Endometrium (tissue), 2 donors: ENCODE data around the gene ZNF497.
"Not testable (repeated sequence)": the region's sequence is repeated elsewhere in the genome, so short reads cannot be mapped to it uniquely, and the experiment has no call there.

Experiments
- FAIRE-seq: peaks from 2 replicates; lab custom pipeline; 2012; peaks lifted over from hg19 to GRCh38; lab: Jason Lieb, UNC
- donor health status: control.
- donor health status: control.

ZNF497 gene

DNA sequence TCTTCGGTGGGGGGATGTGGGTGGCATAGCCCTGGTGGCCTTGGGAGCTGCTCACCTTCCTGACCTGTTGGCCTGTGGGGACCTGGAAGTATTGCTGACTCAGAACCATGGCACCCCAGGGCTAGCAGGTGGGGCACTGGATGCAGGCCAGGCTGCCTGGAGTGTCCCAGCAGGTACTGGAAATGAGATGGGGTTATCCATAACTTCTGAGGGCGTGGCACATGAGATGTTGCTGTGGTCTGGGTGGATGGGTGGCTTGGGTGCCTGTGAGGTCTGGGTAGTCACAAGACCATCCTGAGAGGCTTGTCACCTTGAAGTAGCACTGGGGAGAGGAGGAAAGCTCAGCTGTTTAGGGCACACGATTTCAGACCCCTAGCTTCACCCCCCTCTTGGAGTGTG, 32.3 kb upstream of the ZNF497 start:
- FAIRE-seq, result no peak

DNA sequence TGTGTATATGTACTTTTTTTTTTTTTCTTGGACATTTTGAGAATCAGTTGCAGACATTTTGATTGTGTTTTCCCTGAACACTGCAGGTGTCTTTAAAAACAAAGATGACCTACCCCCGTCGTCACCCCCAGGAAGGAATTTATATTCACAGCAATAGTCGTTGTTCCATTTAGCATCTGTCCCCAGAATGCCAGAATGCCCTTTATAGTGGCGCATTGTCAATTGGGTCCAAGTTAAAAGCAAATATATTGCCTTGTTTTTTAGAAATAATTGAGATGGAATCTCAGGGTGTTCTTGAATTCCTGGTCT, 31.1 kb upstream of the ZNF497 start:
- FAIRE-seq, result no peak

DNA sequence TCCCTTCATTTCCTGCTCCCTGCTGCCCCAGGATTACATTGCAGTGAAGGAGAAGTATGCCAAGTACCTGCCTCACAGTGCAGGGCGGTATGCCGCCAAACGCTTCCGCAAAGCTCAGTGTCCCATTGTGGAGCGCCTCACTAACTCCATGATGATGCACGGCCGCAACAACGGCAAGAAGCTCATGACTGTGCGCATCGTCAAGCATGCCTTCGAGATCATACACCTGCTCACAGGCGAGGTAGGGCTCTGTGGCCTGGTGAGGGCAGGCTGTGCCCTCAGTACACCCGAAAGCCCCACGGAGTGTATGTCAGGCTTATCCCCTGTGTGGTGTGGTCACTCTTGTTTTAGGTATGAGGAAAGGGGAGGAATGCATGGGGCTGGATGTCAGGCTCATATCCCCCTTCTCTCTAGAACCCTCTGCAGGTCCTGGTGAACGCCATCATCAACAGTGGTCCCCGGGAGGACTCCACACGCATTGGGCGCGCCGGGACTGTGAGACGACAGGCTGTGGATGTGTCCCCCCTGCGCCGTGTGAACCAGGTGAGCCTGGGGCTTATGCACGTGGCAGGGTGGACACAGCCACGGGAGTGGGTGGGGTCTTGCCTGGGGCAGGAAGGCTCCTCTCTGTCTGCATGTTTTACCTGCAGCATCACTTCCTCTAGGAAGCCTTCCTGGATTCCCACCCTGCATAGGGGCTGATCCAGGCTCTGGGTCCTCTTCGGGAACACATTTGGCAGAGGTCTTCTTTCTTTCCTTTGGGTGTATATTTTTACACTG, 30.6 kb upstream of the ZNF497 start:
- FAIRE-seq, result no peak

DNA sequence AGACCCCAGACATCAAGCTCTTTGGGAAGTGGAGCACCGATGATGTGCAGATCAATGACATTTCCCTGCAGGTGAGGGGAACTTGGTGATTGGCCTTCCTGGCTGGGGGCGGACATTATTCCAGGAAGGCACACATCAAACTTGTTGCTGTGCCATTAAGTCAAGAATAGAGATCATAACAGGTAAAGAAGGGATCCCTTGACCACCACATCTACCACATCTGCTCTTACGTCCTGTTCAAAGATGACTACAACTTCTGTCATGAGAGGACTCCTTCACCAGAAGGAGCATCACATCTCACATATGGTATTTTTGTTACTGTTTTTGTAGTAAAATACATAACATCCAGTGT, 25.6 kb upstream of the ZNF497 start:
- FAIRE-seq, result no peak

DNA sequence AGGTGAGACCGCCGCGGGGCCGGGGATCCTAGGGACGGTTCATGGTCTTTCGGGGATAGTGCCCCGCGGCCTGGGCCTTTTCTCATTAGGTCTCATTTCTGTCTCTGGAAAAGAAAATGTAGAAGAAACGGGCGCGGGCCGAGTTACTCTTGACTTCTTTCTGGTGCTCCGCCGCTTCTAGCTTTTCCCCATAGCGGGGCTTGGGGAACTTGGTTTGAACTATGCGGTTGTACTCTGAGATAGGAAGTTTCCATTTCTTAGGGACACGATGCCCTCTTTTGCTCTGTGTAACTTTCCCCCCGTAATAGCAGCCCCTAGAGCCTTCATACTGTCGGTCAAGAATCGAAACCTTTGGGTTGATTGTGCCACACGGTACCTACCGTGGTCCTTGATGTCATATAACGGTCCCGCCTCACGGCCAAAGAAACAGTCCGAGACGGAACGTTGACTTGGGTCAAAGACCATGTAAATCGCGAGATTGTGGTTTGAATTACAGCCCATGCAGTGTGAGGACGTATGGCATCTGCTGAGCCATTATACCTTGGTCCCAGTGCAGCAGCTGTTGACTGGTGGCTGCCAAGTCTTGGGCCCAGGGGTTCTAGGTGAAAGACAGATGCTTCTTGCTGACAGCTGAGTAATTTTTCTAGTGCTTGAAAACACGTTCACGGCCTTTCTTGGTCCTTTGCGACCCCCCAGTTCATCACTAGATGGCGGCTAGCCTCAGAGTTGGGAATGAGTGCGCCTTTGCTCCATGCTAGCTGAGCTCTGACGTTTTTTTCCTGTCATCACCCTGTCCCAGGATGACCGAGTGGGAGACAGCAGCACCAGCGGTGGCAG, 25.0 kb upstream of the ZNF497 start:
- no peak for FAIRE-seq

DNA sequence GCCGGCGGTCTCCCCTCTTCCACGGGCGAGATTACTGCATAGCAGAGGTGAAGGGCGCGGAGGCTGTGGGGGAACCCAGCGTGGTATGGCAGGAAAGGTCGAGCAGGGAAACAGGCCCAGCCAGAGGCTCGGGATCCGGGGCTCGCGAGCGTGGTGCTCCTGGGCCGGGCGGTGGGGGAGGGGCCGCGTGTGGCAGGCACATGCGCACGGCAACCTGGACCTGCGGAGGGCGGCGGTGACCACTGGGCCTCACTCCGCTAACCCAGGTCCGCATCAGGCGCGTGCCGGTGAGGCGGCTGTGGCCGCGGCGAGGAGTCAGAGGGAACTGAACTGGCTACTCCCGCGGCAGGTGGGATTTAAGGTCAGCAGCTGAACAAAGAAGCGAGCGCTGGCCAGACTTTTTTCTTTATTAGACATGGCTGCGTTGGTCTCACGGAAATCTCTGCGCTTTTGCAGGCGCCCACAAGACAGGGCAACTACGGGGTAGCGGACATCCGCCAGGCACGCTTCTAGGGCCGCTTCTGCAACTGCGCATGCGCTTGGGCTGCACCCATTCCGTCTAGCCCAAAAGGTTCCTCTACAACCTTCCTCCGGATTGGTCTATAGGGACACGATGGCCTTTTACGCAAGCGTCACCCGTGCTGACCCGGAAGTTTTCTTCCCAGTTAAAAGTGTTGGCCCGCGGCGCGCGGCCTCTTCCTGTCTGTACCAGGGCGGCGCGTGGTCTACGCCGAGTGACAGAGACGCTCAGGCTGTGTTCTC, 24.2 kb upstream of the ZNF497 start, which contains the start of gene RPS5:
RPS5 (plus strand) TSS at position 694 of the 762 bp plus-strand sequence. CDS start 869 bp downstream, outside the sequence.
- FAIRE-seq, result peak; percentile 86

DNA sequence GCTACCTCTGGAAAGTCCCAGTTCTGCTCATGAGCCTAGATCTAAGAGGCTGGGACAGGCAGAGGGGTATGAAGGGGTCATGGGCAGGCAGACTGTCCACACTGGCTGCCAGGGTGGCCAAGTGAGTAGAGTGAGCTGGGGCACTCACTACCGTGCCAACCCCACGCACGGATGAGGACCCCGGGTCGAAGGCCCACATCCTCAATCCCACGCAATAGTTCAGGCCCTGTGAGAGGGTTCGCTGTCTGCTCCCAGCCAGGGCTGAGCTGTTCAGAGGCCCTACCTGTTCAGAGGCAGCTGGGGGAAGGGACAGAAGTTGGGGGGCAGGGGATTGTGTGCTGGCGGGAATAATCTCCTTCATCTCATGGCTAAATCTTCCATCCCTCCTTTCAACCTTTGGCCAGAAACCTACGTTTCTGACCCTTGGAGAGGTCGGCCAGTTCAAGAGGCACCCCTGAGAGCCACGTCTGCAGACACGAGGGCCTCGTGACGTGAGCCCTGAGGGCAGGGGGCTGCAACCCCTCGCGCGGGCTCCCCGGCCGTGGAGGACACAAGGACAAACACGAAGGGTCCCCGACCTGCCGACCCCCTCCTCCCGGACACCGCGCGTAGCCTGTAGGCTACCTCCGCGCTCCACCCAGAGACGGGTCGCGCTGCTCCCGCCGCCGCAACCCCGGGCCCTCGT, 23.5 kb upstream of the ZNF497 start:
- FAIRE-seq, result no peak

DNA sequence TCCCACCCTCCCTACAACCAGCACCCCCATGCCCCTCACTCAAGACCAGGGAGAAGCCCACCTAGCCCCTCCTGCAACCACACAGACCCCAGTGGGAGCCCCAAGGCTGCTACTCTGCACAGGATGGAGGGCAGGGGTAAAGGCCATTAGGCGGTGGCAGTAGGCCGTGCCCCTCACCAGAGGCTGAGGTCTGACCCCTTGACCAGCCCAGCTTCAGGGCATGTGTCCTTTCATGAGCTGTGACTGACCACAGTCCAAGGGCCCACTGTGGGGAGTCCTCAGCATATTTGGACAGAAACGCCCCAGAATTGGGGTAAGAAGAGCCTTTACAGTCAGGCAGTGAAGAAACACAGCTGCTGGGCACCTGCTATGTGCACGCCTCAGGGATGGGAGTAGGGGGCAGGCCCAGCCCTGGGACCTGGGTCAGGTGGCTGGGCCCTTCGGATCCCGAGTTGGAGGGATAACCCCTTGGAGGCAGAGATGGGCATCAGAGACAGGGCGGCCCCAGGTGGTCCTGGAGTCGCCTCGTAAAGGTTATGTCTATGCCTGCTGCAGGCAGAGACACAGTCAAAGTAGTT, 22.9 kb upstream of the ZNF497 start:
- FAIRE-seq, result no peak

DNA sequence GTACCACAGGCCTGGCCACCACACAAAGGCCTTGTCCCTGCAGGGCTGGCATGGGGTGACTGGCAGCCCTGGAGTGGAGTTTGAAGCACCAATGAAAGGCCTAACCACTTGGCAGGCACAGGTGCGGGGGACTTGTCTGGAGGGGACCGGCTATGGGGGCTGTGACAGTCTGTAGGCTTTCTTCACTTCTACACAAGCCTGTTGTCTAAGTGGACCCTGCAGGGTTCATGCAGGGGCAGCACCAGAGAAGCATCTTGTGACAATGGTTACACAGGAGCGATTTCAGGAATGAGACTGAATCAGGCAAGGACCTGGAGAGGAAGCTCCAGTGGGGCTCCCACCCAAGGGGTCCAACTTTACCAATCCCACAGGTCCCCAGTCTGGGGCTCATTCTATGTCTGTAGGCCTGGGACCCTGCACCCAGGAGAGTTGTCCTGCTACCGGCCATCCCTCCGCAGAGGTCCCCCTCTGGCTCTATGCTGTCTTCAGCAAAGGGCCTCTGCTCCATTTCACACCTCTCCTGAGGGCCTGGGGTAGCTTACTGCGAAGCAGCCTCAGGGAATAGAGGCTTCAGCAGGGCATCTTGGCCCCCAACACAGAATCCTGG, 20.5 kb upstream of the ZNF497 start:
- no peak for FAIRE-seq

DNA sequence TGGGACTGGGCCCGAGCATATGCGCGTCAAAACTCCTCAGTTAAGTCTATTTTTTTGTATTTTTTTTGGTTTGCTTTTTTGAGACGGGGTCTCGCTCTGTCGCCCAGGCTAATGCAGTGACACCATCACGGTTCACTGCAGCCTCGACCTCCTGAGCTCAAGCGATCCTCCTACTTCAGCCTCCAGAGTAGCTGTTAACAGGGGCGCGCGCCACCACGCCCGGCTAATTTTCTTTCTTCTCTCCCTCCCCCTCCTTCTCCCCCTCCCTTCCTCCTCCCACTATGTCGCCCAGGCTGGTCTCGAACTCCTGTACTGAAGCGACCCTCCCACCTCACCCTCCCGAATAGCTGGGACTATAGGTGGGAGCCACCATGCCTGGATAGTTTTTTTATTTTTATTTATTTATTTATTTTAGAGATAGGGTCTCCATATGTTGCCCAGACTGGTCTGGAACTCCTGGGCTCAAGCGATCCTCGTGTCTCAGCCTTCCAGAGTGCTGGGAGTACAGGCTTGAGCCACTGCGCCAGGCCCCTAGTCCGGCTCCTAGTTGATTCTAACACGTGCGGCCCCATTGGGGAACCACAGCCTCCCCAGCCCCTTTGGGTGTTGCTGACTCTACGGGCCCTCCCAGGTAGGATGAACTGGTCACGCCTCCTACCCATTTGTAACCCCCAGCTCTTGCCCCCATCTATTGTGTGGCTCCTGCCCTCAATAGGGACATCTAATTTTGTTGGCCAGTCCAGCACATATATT, 19.1 kb upstream of the ZNF497 start:
- FAIRE-seq, result no peak

DNA sequence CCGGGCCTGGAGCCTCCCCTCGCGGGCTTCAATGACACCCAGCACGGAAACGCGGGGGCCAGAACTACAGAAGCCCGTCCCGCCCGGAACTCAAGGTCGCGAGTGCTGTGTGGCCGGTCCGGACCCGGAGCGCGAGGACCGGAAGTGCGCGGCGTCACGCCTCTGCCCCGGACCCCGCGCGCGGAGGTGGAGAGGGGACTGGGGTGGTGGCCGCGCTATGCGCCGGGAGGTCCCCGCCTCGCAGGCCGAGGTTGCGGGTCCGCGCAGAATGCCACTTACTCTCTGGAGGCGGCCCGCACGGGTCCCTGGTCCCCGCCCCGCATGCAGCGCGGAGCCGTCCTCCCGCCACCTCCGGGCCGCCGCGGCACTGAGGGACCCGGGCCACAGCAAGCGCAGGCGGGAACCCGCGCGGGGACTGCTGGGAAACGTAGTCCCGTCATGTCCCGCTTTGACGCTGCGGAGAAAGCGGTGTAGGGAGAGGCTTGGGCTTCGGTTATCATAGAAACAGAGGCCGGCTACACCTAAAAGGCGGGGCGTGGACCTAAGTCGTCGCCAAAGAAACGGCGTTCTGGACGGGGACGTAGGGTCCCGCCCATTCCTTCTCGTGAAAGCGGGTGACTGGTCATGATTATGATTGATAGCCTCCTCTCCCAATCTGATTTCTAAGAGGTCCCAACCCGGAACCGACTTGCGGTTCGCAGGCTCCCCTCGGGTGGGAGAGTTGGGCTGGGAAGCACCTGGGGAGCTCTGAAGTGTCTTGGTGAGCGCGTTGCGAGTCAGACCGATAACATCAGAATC, 18.3 kb upstream of the ZNF497 start, which contains the start of gene ZNF837:
ZNF837 (minus strand) TSS at position 369 of the 798 bp plus-strand sequence. CDS start 11,698 bp downstream, outside the sequence.
- FAIRE-seq, result peak; percentile 99

DNA sequence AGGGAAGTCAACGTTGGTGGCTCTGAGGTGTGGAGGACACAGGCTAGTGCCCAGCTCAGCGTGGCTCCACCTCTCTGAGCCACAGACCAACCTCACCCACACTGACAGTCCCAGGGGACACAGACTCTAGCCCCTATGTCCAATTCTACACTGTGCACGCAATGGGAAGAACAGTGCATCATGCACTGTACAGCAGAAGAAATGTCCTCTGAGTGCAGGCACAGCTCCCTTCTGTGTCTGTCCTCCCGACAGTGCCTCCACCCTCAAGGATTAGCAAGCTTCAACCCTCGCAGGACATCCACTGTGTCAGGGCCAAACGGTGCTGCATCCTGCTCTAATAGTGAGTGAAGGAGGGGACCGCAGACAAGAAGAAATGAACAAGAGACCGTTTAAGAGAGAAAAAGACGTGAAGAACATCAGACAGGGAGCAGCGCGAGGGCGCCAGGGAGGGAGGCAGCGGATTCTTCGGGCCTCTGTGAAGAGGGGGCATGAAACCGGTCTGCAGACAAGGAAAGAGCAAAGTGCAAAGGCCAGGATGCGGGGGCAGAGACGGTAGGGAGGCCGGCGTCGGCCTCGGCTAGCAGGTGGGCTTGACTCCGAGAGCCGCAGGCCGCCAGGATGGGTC, 17.6 kb upstream of the ZNF497 start:
- FAIRE-seq, result no peak

DNA sequence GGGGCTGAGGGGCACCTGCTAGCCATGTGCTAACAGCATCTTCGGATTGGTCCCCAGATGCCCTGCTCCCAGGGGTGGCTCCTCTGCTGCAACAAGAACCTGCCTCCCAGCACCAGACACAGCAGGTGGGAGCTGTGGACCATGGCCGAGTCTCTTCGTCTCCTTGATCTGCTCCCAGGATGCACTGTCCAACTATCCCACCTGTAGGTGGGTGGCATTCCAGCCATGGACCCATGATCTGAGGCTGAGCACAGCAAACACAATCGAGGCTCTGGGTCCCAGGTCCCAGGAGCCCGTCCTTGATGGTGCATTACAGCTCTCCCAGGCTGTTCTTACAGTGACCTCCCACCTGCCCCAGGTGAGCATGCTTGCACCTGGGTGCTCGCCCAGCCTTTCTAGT, 16.7 kb upstream of the ZNF497 start:
- no peak for FAIRE-seq

DNA sequence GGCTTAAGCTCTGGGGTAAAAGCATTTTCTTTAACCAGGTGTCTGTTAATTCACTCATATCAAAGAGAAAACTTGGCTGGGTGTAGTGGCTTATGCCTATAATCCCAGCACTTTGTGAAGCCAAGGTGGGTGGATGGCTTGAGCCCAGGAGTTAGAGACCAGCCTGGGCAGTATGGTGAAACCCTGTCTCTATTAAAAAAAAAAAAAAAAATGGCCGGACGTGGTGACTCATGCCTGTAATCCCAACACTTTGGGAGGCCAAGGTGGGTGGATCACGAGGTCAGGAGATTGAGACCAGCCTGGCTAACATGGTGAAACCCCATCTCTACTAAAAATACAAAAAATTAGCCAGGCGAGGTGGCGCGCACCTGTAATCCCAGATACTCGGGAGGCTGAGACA, 14.2 kb upstream of the ZNF497 start:
- not testable (repeated sequence) for FAIRE-seq

DNA sequence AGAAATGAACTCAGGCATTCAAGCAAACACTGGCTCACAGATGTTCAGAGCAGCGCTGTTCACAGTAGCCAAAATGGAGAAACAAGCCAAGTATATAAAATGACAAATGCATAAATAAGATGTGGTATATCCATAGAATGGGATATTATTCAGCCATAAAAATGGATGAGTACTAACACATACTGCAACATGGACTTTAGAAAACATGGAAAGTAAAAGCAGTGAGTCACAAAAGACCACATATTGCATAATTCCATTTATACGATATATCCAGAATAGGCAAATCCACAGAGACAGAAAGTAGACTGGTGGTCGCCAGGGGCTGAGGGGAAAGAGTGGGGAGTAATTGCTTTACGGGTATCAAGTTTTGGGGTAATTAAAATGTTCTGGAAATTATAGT, 11.6 kb upstream of the ZNF497 start:
- FAIRE-seq, result no peak

DNA sequence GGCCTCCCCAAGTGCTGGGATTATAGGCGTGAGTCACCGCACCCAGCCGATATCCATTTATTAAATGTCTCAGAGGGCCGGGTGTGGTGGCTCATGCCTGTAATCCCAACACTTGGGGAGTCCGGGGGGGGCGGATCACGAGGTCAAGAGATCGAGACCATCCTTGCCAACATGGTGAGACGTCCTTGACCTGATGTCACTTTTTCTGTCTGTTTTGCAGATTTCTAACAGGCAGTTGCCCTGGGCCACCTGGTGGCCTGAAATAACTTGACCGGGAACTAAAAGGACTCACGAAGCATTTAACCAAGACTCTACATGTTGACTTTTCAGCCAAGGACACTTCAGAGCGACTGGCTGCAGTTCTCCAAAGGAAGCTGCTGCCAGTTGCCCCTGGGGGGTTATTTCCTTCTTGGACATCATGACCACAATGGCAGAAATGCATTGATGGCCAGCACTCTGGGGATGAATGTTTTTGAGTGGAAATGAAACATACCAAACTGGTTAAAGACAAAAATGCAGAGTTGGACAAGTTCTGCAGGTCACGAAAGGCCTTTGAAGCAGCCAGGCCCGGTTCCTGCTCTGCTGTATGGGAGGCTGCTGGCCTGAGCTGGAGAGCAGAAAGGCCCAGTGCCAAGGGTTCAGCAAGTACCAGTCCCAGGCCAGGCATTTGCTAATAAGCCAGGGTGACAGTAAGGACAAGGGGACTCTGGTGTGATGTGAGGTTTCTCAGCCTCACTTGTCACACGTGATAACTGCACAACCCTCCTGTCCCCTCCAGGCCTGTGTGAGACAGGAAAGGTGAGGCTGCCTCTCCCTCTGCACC, 10.0 kb upstream of the ZNF497 start:
- FAIRE-seq, result no peak

DNA sequence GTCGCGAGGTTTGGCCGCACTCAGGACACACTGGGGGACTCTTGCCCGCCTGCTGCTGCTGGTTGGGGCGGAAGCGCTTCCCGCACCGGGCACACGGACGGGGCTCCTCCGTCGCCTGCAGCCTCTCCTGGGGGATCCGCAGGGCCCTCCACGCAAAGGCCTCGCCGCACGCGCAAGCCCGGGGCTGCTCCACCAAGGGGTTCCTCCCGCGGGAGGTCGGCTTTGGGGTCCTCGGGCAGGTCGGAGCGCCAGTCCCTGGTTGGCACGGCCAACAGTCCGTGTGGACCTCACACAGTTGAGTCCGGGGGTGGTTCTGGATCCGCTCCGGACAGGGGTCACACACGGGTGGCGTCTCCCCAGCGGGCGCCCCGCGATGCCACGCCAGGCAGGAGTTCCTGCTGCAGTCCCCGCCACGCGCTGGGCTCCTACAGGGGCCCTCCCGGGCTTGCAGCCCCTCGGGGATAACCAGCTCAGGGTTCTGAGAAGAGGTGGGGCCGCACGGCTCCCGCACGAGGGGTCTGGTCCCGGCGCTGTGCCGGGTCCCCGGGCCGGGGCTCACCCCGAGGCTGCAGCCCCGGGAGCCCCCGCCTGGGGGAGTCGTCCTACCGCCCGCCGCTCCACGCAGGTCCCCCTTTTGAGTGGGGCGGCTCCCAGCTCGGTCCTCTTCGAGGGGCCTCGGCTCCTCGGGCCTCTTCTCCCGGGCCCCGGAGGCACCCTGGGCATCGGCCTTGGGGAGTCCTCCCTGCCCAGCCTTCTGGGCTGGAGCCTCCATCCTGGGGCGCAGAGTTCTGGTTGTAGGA, 6.2 kb upstream of the ZNF497 start:
- no peak for FAIRE-seq
